ENCODE measurements around the gene NLGN3. TPM values are rescaled to one million over a fixed set of nuclear protein-coding genes. Genes with fewer than 3 reads are reported as not detected.

The NLGN3 gene
- total RNA-seq, result 0.92 TPM
- long read RNA-seq, result 0 reads

DNA sequence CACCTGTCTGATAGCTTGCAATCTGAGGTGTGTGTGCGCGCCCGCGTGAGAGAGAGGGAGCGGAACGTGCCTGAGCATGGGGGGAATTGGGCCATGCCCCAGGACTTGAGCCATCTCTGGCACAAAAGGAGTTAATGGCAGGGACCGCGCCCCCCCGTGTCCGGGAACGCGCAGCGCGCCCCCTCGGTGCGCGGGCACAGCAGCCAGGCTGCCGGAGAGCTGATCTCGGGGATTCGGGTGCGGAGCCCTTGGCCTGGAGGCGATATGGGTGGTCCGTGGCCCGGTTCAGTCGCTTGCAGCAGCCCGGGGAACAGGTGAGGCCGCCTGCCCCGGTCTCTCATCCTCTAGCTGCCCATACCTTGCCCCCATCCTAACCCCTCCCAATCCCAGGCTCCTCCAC, at the start of gene NLGN3:
TSS of gene NLGN3 (plus strand) at position 191 of the 400 bp plus-strand sequence. CDS start 2,909 bp downstream, outside the sequence.
- no peak for DNase-seq
- intact Hi-C loops (cut with micrococcal nuclease), result no loop called here
- ATAC-seq, result peak; percentile 5

DNA sequence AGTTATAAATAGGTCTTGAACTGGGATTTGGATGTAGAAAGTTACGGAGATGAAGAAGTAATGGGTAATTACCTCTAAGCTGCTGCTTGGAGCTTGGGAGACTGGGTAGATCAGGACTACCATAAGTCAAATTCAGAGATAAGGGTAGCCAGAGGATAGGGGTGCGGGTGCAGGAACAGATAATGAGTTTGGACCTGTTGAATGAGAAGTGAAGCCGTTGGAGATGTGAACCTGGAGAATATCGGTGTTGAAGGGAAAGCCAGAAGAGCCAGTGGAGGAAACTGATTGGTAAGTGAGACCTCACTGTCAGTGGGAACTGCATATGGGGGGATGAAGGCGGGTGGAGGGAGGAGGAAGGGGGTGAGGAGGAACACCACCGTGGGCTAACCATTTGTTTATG, 49.6 kb upstream of the NLGN3 start:
- DNase-seq (no peak), ATAC-seq (no peak)
- intact Hi-C loops (cut with micrococcal nuclease), result no loop called here

DNA sequence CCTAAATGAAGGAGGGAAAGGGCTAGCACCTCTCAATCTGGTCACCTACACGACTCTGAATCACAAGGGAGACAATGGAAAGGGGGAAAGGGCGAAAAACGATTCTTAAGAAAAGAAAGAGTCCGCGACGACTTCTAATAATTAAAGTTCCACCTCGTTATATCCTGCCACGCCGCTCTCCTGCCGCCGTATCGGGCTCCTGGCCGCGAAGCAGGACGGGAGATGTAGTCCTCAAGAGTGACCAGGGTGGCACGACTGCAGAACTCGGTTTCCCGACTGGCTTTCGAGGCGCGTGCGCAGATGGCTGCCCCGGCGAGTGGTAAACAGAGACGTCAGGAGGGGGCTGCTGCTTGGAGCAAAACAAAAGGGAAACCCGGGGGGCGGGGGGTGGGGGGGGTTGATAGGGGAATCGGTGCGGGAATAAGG, 49.1 kb upstream of the NLGN3 start, which contains the start of gene FOXO4:
TSS of gene FOXO4 (plus strand) at position 297 of the 426 bp plus-strand sequence. CDS start 678 bp downstream, outside the sequence.
- ATAC-seq (peak; percentile 98), DNase-seq (peak; percentile 94)
- intact Hi-C loops (cut with micrococcal nuclease), result no loop called here

DNA sequence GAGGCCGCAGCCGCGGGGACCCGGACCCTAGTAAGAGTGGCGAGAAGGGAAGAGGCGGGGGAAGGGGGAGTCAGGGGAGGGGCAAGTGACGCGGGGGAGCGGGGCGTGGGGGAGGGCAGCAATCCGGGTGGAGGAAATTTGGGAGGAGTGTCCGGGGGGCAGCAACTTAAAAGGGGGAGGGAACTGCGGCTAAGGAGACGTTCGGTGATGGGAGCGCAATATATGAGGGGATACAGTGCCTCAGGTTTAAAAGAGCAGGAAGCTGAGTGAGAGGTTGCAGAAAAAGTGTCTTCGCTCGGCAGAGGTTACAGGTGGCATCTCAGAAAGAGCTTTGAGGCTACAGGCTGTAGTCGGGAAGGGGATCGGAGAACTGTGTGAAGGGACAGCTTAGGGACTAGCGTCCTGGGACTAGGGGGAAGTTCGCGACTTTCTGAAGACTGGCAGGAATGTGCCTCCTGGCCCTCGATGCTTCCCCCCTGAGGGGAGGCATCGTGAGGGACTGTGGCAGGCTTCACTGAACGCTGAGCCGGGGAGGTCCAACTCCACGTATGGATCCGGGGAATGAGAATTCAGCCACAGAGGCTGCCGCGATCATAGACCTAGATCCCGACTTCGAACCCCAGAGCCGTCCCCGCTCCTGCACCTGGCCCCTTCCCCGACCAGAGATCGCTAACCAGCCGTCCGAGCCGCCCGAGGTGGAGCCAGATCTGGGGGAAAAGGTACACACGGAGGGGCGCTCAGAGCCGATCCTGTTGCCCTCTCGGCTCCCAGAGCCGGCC, 48.5 kb upstream of the NLGN3 start:
- ATAC-seq (peak; percentile 92), DNase-seq (no peak)
- intact Hi-C loops (cut with micrococcal nuclease), result no loop called here

DNA sequence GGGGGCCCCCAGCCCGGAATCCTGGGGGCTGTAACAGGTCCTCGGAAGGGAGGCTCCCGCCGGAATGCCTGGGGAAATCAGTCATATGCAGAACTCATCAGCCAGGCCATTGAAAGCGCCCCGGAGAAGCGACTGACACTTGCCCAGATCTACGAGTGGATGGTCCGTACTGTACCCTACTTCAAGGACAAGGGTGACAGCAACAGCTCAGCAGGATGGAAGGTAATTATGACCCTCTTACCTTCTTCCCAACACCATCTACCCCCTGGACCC, 47.9 kb upstream of the NLGN3 start:
- DNase-seq, result no peak
- ATAC-seq, result peak; percentile 6
- intact Hi-C loops (cut with micrococcal nuclease), result no loop called here

DNA sequence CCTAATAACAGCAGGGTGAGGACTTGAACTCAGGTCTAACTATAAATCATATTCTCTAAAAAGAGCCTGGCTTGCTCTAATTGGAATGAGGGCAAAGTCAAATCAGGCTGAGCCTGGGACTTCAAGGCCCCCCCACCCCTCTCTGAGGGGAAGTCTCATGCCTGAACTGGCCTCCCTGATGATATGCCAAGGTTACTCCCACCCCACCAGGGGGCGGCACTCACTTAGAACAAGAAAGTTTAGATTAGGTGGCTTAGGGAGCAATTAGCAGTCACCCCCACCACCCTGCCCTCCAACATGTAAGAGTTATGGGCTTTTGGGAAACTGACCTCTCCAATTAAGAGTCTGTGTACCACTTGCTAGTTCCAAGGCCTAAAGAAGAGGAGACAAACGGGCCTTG, 46.3 kb upstream of the NLGN3 start:
- intact Hi-C loops (cut with micrococcal nuclease), result no loop called here
- ATAC-seq, result peak; percentile 18
- DNase-seq, result peak; percentile 61

DNA sequence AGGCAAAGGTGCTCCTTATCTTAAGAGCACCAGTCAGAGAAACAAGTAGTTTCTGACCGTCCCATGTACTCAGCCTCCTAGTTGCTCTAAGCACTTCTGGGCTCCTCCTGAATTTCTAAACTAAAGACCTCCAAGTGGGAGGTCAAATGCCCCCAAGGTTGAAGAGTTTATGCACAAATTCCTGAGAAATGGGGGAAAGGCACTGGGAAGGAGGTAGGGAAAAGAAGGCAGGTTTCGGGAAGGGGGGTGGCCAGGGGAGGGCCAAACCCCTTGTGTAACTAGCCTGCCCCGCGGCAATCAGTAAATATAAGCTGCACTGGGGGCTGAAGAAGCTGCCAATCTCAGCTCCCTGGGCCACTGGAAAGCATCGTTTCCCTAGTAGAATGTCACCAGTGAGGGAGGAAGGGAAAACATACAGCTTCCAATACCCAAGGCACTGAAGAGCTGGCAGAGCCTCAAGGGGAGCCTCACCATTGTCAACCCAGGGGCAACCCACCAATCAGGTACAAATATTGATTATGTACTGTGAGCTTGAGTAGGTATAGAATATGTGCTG, 45.6 kb upstream of the NLGN3 start:
- intact Hi-C loops (cut with micrococcal nuclease), result no loop called here
- ATAC-seq (no peak), DNase-seq (no peak)

DNA sequence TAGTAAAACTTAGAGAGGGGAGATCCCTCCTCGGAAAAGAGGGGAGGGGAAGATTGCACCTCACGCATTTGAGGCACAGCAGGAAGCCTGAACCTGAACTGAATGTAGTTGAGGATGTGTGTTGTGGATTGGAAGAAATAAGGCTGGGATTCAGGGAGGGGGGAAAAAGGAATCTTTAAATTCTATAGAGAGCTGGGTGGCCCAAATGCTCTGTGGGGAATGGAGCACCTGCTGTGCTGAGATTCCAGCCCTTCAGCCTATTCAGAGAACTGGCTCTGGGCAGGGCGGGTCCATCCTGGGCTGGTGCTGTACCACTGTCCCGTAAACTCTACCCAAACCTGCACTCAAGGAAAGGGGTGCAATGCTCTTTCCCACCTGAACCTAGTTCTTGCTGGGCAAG, 44.9 kb upstream of the NLGN3 start:
- intact Hi-C loops (cut with micrococcal nuclease), result no loop called here
- DNase-seq, result no peak
- ATAC-seq, result no peak

DNA sequence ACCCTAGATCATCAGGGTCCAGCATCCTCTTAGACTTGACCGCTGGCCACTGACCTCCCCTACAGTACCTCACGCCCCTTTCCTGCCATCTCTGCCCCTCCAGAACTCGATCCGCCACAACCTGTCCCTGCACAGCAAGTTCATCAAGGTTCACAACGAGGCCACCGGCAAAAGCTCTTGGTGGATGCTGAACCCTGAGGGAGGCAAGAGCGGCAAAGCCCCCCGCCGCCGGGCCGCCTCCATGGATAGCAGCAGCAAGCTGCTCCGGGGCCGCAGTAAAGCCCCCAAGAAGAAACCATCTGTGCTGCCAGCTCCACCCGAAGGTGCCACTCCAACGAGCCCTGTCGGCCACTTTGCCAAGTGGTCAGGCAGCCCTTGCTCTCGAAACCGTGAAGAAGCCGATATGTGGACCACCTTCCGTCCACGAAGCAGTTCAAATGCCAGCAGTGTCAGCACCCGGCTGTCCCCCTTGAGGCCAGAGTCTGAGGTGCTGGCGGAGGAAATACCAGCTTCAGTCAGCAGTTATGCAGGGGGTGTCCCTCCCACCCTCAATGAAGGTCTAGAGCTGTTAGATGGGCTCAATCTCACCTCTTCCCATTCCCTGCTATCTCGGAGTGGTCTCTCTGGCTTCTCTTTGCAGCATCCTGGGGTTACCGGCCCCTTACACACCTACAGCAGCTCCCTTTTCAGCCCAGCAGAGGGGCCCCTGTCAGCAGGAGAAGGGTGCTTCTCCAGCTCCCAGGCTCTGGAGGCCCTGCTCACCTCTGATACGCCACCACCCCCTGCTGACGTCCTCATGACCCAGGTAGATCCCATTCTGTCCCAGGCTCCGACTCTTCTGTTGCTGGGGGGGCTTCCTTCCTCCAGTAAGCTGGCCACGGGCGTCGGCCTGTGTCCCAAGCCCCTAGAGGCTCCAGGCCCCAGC, 43.8 kb upstream of the NLGN3 start:
- DNase-seq, result no peak
- intact Hi-C loops (cut with micrococcal nuclease), result no loop called here
- ATAC-seq, result no peak

DNA sequence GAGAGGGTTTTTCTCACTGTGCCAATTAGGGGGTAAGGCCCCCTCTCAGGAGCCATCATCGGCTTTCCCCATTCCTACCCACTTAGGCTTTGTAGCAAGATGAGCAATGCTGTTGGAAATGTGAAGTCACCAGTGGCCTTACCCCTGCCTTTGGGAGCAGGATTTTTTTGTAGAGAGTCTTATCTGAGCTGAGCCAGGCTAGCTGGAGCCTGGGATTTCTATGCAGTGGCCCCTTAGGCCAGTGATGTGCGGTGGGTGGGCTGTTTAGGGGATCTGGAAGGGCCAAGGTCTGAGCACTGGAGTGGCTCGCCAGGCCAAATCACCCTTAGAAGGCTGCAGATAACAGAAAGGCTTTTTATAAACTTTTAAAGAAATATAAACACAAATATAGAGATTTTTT, 42.3 kb upstream of the NLGN3 start:
- intact Hi-C loops (cut with micrococcal nuclease), result no loop called here
- DNase-seq, result no peak
- ATAC-seq, result no peak

DNA sequence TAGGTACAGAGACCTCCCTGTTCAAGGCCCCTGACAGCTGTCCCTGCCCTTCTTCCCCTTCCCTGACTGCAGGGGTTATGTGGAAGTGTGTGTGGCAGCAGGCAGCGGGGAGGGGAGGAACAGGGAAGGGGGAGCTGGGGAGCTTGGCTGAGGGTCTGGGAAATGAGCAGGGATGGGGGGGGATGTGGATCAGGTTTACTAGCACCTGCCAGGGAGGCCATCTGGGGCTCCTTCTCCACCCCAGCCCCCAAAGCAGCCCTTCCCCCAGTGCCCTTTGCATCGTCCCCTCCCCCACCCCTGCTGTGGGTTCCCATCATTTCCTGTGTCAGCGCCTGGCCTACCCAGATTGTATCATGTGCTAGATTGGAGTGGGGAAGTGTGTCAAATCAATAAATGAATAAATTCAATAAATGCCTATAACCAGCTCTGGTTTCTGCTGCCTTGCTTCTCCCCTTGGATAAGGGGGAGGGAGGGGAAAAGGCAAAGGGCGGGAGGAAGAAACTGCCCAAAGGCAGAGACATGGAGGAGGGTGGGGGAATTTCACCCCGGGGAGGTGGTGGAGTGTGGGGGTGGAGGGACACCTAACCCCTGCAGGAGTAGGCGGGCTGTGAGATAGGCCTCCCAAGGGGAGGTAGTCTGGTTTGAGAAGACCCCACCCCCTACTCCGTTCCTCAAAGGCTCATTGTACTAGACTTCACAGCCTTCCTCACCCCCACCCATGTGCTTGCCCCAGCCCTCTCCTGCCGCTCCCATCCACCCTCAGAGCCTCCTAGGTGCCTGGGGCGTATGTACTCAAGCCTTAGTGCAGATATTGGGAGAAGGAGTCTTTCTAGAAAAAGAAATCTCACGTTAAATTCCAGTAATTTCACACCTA, 41.3 kb upstream of the NLGN3 start:
- ATAC-seq (peak; percentile 41), DNase-seq (no peak)

DNA sequence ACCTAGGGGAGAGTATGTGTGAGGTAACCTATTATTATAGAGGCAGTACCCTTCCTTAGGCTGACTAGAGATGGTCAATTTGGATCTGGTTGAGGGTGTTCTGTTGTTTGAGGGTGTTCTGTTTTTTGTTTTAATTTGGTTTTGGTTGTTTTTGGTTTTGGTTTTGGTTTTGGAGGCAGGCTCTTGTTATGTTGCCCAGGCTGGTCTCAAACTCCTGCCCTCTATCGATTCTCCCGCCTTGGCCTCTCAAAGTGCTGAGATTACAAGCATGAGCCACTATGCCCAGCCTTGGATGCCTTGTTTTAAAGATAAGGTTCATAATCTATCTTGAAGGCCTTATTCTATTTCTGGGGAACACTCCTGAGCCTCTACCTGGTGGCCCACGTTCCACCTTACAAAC, 39.0 kb upstream of the NLGN3 start:
- DNase-seq (no peak), ATAC-seq (no peak)
- intact Hi-C loops (cut with micrococcal nuclease), result no loop called here

More for the DNA sequence above, 41.3 kb upstream of the NLGN3 start:
- intact Hi-C loops (cut with micrococcal nuclease), result no loop called here

DNA sequence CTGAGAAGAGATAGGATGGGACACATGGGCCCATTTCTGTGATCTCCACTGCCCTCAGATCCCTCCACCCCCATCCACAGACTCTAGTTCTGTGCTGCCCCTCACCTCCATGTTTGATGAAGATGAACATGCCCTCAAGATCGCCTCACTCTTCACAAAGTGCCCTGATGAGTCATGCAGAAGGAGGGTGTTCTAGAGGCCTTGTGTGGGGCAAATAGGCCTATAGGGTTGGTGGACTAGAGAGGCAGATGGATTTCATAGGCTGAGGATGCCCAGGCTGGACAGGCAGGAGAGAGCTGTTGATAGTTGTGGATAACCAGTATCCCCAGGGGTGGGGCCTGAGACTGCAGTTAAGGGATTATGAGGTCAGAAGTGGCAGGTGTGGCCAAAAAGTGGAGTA, 38.2 kb upstream of the NLGN3 start, which contains the start of gene CXorf65:
TSS of gene CXorf65 (minus strand) at position 314 of the 400 bp plus-strand sequence. CDS start at position 130, 184 bp downstream.
- no peak for ATAC-seq
- no peak for DNase-seq
- intact Hi-C loops (cut with micrococcal nuclease), result no loop called here

DNA sequence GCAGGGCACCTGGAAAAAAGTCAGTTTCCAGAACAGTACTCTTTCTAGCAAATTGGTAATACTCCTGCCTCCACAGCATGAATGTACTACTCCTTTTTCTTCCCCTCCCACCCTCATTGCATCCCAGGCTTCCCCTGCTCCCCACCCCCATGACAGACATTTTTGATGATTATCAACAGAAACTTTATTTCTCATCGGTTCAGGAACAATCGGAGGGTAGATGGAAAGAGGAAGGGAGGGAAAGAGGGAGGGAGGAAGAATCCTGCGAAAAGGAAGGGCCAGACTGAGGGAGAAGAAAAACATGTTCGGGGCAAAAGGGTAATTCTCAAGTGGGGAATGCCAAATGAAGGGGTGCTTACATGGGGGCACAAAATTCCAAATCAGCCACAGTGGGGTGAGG, 37.4 kb upstream of the NLGN3 start:
- DNase-seq, result no peak
- ATAC-seq, result no peak
- intact Hi-C loops (cut with micrococcal nuclease), result no loop called here

DNA sequence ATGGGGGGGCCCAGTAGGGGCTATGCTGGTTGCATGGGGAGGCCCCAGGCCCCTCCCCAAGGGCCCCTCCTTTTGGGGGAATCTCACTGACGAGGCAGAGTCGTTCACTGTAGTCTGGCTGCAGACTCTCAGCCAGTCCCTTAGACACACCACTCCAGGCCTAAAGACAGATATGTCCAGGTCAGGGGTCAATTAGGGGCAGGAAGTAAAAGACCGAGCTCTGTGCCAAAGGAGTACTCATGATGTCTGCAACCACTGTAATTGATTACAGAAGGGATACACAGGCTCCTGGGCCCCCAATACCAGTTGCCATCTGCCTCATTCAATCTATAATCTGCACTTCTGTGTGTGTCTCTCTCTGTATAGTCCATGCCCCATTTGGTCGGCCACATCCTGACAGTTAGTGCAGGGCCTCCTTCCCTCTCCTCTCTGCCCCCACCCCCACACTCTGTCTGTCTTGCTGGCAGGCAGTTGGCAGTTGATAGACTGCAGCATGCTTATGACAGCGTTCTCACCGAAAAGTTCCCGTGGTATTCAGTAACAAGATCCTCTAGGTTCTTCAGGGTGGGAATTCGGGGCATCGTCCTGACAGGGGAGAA, 36.8 kb upstream of the NLGN3 start:
- ATAC-seq (peak; percentile 37), DNase-seq (no peak)
- intact Hi-C loops (cut with micrococcal nuclease), result no loop called here

DNA sequence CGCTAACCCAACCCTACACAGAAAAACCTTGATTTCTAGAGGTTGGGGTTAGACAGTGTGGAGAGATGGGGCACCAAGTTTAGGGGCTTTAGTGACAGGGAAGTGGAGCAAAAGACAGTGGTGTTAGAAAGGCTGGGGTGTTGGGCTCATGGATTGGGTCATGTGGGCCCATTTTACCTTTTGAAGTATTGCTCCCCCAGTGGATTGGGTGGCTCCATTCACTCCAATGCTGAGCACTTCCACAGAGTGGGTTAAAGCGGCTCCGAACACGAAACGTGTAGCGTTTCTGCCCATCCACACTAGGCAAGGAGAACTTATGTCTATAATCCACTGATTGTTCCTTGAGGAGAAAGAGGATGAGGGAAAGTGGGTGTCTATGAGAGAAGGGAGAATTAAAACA, 35.6 kb upstream of the NLGN3 start:
- ATAC-seq (no peak), DNase-seq (no peak)
- intact Hi-C loops (cut with micrococcal nuclease), result no loop called here

DNA sequence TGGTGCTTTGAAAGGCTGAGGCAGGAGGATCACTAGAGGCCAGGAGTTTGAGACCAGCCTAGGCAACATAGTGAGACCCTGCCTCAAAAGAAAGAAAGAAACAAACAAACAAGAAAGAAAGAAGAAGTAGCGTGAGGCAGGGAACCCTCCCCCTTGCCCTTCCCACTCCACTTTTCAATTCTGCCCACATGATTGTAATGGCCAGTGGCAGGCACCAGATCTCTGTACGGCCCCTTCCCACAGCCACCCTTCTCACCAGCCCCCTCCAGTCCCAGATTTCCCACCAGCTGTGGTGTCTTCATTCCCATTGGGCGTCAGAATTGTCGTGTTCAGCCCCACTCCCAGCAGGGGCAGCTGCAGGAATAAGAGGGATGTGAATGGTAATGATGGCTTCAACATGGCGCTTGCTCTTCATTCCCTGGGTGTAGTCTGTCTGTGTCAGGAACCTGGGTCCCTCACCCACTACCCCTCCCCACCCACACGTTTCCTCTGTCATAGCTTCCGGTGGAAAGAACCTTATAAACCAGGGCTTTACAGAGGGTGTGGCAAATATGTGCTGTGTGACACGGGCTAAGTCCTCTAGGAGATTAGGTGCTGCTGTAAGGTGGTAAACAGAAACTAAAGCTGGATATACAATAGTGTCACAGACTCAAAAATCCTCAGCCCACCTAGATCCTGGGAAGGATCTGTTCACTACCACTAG, 33.3 kb upstream of the NLGN3 start, which contains the start of gene IL2RG:
TSS of gene IL2RG (minus strand) at position 437 of the 703 bp plus-strand sequence. CDS start at position 399, 38 bp downstream.
- ATAC-seq (no peak), DNase-seq (no peak)
- intact Hi-C loops (cut with micrococcal nuclease), result no loop called here

DNA sequence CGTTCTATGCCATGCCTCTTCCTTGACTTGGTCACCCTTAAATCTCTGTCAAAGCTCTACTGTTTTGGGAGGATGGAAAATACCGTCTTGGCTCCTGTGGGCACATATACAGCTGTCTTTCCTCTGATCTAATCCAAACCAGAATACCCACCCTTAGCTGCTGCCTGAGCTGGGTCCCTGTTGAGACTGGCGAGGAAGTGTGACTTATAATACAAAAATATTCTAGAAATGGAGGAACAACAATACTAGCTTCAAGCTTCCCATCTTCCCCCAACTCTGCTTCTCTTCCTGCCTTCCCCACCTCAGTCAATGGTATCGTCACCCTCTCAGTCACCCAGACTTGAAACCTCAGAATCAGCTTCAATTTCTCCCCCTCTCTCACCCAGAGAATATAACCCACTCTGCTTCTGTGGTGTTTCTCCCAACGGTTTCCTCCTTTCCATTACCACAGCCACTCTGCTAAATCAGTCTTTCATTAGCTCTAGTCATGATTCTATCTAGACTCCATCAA, 32.7 kb upstream of the NLGN3 start:
- intact Hi-C loops (cut with micrococcal nuclease), result no loop called here
- DNase-seq (no peak), ATAC-seq (no peak)
